Tibial artery (tissue), 4 donors: ENCODE results near the gene SMOC2.

Experiments used
- DNase-seq, 2 donors: peaks; one replicate each; pipeline ENCODE4 v3.0.0-alpha.2; 2019
- H3K27ac ChIP-seq, 2 donors: fragments of 200-600 bp; sonication (generic) in 1 of 2; 1 replicate in 1 of 2; 2 replicates in 1 of 2; pipeline ENCODE4 v1.5.1; 2018 to 2019; ENCODE audit warnings: mild to moderate bottlenecking in 1 of 2
- H3K27me3 ChIP-seq, 2 donors: fragments of 200-600 bp; sonication (generic) in 1 of 2; one replicate each; pipeline versions ENCODE4 v1.5.1 to v1.6.0; 2016 to 2019
- H3K36me3 ChIP-seq, 3 donors: fragments of 200-600 bp; sonication (generic) in 2 of 3; one replicate each; pipeline ENCODE4 v1.5.1; 2016 to 2019; ENCODE audit warnings: mild to moderate bottlenecking in 2 of 3
- H3K4me1 ChIP-seq, 4 donors: fragments of 200-600 bp; sonication (generic) in 2 of 4; 1 replicate in 3 of 4; 2 replicates in 1 of 4; pipeline ENCODE4 v1.5.1; 2016 to 2019
- H3K4me3 ChIP-seq, 2 donors: fragments of 200-600 bp; sonication (generic) in 1 of 2; 1 replicate in 1 of 2; 2 replicates in 1 of 2; pipeline ENCODE4 v1.5.1; 2018 to 2019; ENCODE audit warnings: mild to moderate bottlenecking in 2 of 2
- H3K9me3 ChIP-seq, 3 donors: fragments of 200-600 bp; sonication (generic) in 1 of 3; one replicate each; pipeline ENCODE4 v1.5.1; 2016 to 2019
- CTCF ChIP-seq, 2 experiments: fragments of 200-600 bp in 1 of 2; fragments of 450-650 bp in 1 of 2; IDR thresholded peaks; one replicate each; pipeline ENCODE4 v1.5.1; 2017 to 2019; ENCODE audit warnings: antibody characterized with exemption in 2 of 2, mild to moderate bottlenecking in 1 of 2, moderate library complexity in 1 of 2
- intact Hi-C: fragments of 100-400 bp; cut with DNase I; formaldehyde crosslinking; loops from one replicate; pipeline ENCODE4 v1.15.0; 2023; ENCODE audit warnings: low total_unique reads

Gene SMOC2

GRCh38 chr6:168666699-168667427 lies 225.9 kb downstream of the SMOC2 start:
- peak in 1 of 2 donors; percentile 9 for DNase-seq
- TF ChIP-seq CTCF (IDR thresholded peaks at IDR 0.05) = no peak
- no peak overlapping the region for H3K4me3 ChIP-seq
- no peaks in the 10 kb centered on the region for H3K27me3 ChIP-seq
- no peaks in the 10 kb centered on the region for H3K9me3 ChIP-seq
- intact Hi-C loops = no loop called here
- H3K36me3 ChIP-seq = peaks cover 0 to 11% (median 0%) of the 10 kb centered on the region in 3 donors
- H3K27ac ChIP-seq = no peak overlapping the region
- no peaks in the 10 kb centered on the region for H3K4me1 ChIP-seq

DNA sequence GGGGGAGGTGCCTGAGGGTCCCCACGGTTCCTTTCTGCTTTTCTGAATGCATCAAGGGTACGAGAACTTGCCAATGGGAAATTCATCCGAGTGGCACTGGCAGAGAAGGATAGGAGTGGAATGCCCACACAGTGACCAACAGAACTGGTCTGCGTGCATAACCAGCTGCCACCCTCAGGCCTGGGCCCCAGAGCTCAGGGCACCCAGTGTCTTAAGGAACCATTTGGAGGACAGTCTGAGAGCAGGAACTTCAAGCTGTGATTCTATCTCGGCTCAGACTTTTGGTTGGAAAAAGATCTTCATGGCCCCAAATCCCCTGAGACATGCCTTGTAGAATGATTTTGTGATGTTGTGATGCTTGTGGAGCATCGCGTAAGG lies 226.4 kb downstream of the SMOC2 start:
- intact Hi-C loops = no loop called here
- H3K9me3 ChIP-seq = no peaks in the 10 kb centered on the region
- no peaks in the 10 kb centered on the region for H3K4me1 ChIP-seq
- no peak overlapping the region for H3K4me3 ChIP-seq
- DNase-seq = peak in 1 of 2 donors; percentile 37
- no peak overlapping the region for H3K27ac ChIP-seq
- H3K36me3 ChIP-seq = peaks cover 0 to 11% (median 0%) of the 10 kb centered on the region in 3 donors
- H3K27me3 ChIP-seq = no peaks in the 10 kb centered on the region
- no peak for TF ChIP-seq CTCF (IDR thresholded peaks at IDR 0.05)

- Histone ChIP-seq H3K27me3 (no peaks in the 10 kb centered on the region), H3K36me3 (no peaks in the 10 kb centered on the region), H3K4me3 (no peak overlapping the region), H3K9me3 (no peaks in the 10 kb centered on the region), H3K27ac (no peak overlapping the region), H3K4me1 (no peaks in the 10 kb centered on the region)
- DNase-seq = no peak
- intact Hi-C loops = no loop called here
- no peak for TF ChIP-seq CTCF (IDR thresholded peaks at IDR 0.05)
These were observed 229.5 kb downstream of the SMOC2 start for GRCh38 chr6:168670401-168670985.

- no peaks in the 10 kb centered on the region for H3K36me3 ChIP-seq
- H3K27me3 ChIP-seq = no peaks in the 10 kb centered on the region
- no peak overlapping the region for H3K4me3 ChIP-seq
- no peak overlapping the region for H3K27ac ChIP-seq
- TF ChIP-seq CTCF (IDR thresholded peaks at IDR 0.05) = no peak
- no peak for DNase-seq
- intact Hi-C loops = no loop called here
- no peaks in the 10 kb centered on the region for H3K4me1 ChIP-seq
- no peaks in the 10 kb centered on the region for H3K9me3 ChIP-seq
These were observed 230.3 kb downstream of the SMOC2 start for GRCh38 chr6:168671028-168671862.

DNA sequence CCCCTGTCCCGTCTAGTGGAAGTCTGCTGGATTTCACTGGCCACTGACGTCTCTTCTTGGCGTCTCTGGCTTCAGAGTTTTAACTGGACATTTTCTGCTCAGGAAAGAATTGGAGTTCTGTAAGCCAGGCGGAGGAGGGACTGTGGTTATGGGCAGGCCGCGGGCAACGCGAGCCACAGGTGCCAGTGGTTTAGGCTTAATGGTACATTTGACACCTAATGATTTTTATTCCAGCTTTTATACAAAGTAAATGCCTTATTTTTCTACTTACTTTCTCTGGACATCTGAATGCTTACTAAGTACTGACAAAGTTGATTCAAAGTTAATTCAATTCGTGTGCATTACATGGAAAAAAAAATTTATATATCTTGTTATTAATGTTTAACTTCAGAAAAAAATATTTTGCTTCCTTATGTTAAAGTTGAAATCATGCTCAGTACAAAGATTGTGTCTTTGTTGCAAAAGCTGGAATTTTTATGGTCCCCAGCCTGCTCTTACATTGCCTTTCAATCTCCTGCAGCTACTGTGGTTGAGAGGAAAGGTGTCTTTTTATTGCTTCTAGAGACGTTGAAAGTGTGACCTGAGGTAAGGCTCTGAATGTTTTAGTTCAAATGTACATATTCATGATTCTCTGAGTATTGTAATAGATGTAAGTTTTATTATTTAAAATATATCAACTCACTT lies 231.0 kb downstream of the SMOC2 start:
- H3K9me3 ChIP-seq = no peaks in the 10 kb centered on the region
- no peaks in the 10 kb centered on the region for H3K36me3 ChIP-seq
- H3K4me3 ChIP-seq = no peak overlapping the region
- no peaks in the 10 kb centered on the region for H3K27me3 ChIP-seq
- H3K27ac ChIP-seq = no peak overlapping the region
- no peaks in the 10 kb centered on the region for H3K4me1 ChIP-seq
- intact Hi-C loops = no loop called here
- no peak for TF ChIP-seq CTCF (IDR thresholded peaks at IDR 0.05)
- no peak for DNase-seq
